Activated CD4-positive, alpha-beta T cell treated with anti-CD3 and anti-CD28 coated beads for 24 hours (primary cell): ENCODE data around the gene MGA.

Source experiments
- DNase-seq, 2 donors: peaks; one replicate each; pipeline ENCODE4 v3.0.0-alpha.2; 2020; ENCODE audit warnings: low read depth in 2 of 2

Gene MGA

GRCh38 chr15:41660235-41661077, at the start of gene MGA:
Gene MGA, plus strand, starts transcription at chr15:41660405.
- DNase-seq = peak; percentile 78 to 82

GRCh38 chr15:41620536-41621199, 39.5 kb upstream of the MGA start:
- peak in 1 of 2 donors; percentile 0 for DNase-seq

GRCh38 chr15:41621200-41622193, 38.7 kb upstream of the MGA start:
- DNase-seq = peak; percentile 55 to 66

- DNase-seq = no peak
Observed at GRCh38 chr15:41622901-41623300, 37.3 kb upstream of the MGA start.

- no peak for DNase-seq
Observed at GRCh38 chr15:41627203-41627602, 33.0 kb upstream of the MGA start.

- DNase-seq = no peak
Observed at GRCh38 chr15:41629463-41629862, 30.7 kb upstream of the MGA start.

- DNase-seq = no peak
Observed at GRCh38 chr15:41629883-41630282, 30.3 kb upstream of the MGA start.

- no peak for DNase-seq
Observed at GRCh38 chr15:41630616-41631217, 29.5 kb upstream of the MGA start.

- DNase-seq = no peak
Observed at GRCh38 chr15:41631880-41632470, 28.2 kb upstream of the MGA start.

GRCh38 chr15:41633609-41634008, 26.6 kb upstream of the MGA start:
- no peak for DNase-seq

GRCh38 chr15:41634072-41634626, 26.1 kb upstream of the MGA start:
- no peak for DNase-seq

GRCh38 chr15:41637086-41637485, 23.1 kb upstream of the MGA start:
- no peak for DNase-seq

- no peak for DNase-seq
Observed at GRCh38 chr15:41640985-41641384, 19.2 kb upstream of the MGA start.

GRCh38 chr15:41647262-41647661, 12.9 kb upstream of the MGA start:
- no peak for DNase-seq

GRCh38 chr15:41648097-41648496, 12.1 kb upstream of the MGA start:
- DNase-seq = no peak

- DNase-seq = no peak
Observed at GRCh38 chr15:41648770-41649169, 11.4 kb upstream of the MGA start.

- DNase-seq = no peak
Observed at GRCh38 chr15:41650806-41651205, 9.4 kb upstream of the MGA start.

- DNase-seq = no peak
Observed at GRCh38 chr15:41651373-41651772, 8.8 kb upstream of the MGA start.

GRCh38 chr15:41653760-41654159, 6.4 kb upstream of the MGA start:
- DNase-seq = no peak

GRCh38 chr15:41655716-41656115, 4.5 kb upstream of the MGA start:
- DNase-seq = no peak

- no peak for DNase-seq
Observed at GRCh38 chr15:41656188-41656587, 4.0 kb upstream of the MGA start.
